GM19239 (cell line): Measurements from ENCODE around the gene RHBDL1.

ENCODE experiments used
- DNase-seq: peaks from one replicate; pipeline ENCODE4 v3.0.0; 2011; ENCODE audit warnings: low spot score; ENCODE audit not compliant: insufficient read length
- FAIRE-seq: peaks from 2 replicates; lab custom pipeline; 2011; peaks lifted over from hg19 to GRCh38; lab: Jason Lieb, UNC

The RHBDL1 gene

DNA sequence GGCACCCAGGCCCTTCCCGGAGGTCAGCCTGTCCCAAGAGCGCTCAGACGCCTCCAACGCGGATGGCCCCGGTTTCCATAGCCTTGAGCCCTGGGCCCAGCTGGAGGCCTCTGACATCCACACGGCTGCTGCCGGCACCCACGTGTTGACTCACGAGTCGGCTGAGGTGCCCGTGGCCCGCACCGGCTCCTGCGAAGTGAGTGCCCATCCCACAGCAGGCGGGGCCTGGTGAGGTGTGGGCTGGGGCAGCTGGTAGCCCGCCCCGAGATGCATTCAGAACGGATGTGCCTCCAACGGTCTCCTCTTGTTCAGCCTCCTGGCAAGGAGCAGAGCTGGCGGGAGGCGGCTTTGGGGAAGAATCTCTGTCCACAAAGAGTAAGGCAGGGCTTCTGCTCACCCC is 23.6 kb upstream of the RHBDL1 start:
- no peak for FAIRE-seq
- DNase-seq: no peak

- DNase-seq: no peak
- no peak for FAIRE-seq
These were observed 22.8 kb upstream of the RHBDL1 start for GRCh38 chr16:652454-653305.

- DNase-seq (no peak), FAIRE-seq (no peak)
These were observed 21.4 kb upstream of the RHBDL1 start for GRCh38 chr16:654034-654433.

- FAIRE-seq (no peak), DNase-seq (no peak)
These were observed 18.0 kb upstream of the RHBDL1 start for GRCh38 chr16:657487-657886.

DNA sequence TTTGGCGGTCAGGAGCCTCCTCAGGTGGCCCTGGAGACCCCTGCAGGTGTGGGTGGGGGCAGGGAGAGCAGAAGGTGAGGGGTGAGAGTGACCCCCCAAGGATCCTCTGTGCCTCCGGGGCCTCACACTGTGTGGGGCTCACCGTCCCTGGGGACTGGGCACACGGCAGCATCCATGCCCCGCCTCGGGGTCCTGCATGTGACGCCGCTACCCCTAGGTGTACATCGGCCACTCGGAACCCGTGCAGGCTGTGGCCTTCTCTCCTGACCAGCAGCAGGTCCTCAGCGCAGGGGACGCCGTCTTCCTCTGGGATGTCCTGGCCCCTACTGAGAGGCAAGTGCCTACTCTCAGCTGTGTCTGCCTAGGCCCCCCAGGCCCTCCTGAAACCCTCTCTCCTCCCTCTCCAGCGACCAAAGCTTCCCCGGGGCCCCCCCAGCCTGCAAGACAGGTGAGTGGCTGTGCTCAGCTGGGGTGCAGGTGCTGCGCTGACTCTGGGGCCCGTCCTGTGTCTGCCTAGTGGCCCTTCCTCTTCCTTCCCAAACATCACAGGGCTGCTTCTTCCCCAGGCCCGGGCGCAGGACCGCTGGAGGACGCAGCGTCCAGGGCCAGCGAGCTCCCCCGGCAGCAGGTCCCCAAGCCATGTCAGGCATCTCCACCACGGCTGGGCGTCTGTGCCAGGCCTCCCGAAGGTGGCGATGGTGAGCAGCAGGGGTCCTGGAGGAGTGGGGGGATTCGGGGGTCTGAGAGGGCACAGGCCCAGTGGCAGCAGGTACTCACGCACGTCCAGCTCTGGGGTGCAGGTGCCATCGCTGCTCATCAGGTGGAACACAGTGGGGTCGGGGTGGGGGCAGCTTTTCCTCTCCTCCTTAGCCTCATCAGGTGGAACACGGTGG is 16.5 kb upstream of the RHBDL1 start:
- DNase-seq: no peak
- FAIRE-seq: no peak

- DNase-seq (no peak), FAIRE-seq (no peak)
These were observed 15.9 kb upstream of the RHBDL1 start for GRCh38 chr16:659618-660017.

GRCh38 chr16:660132-660458 is 15.4 kb upstream of the RHBDL1 start:
- DNase-seq: no peak

DNA sequence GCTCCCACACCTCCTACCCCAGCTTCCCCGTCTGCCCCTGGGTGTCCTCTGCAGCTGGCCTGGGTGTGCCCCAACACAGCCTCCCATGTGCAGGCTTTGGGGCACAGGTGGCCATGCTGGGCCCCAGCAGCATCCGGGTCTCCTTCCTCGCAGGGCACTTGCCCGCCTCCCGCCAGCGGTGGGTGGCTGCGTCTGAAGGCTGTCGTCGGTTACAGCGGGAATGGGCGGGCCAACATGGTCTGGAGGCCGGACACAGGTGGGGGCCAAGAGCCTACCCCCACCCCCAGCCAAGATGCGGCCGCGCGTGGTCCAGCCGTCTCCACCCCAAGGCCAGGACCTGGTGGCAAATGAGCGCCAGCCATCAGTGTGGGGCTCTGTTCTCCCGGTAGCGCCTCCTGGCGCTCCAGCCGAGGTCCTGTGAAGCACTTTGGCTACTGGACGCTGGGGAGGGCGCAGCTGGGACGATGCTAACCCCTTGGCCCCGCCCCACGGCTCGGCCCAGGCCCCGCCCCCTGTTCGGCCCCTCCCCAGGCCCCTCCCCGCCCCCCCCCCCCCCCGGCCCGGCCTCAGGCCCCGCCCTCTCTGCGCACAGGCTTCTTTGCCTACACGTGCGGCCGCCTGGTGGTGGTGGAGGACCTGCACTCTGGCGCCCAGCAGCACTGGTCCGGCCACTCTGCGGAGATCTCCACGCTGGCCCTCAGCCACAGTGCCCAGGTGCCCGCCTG is 14.8 kb upstream of the RHBDL1 start:
- peak; percentile 98 for DNase-seq
- FAIRE-seq: peak; percentile 40

More at GRCh38 chr16:660132-660458, 15.4 kb upstream of the RHBDL1 start:
- no peak for FAIRE-seq

DNA sequence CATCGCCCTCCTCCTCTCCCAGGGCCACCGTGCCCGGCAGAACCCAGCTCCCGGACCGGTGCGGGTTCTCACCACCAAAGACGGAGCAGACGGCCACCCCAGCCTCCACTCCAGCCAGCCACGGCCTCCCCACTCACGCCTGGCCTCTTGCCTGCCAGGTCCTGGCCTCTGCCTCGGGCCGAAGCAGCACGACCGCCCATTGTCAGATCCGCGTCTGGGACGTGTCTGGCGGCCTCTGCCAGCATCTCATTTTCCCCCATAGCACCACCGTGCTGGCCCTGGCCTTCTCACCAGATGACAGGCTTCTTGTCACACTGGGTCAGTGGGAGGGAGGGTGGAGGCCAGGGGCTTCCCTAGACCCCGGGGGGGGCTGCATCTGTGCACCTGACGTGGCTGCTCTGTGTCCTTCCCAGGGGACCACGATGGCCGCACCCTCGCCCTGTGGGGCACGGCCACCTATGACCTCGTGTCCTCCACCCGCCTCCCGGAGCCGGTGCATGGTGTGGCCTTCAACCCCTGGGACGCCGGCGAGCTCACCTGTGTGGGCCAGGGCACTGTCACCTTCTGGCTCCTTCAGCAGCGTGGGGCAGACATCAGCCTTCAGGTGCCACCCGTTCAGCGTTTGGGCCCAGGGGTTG is 14.2 kb upstream of the RHBDL1 start:
- no peak for DNase-seq
- no peak for FAIRE-seq

DNA sequence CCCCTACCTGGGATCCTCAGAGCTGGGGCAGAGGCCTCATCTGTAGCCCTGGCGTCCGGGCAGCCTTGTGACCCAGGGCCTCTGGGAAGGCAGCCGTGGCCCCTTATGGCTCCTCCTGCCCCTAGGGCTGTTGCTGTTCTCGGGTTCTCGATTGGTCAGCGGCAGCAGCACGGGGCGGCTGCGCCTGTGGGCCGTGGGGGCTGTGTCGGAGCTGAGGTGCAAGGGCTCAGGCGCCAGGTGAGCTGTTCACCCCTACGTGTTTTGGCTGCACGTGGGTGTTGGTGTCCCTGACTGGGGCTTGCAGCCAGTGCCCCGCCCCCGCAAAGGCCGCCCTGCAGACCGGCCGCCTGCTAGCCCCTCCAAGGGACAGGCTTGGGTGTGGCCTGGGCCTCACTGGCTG is 13.4 kb upstream of the RHBDL1 start:
- no peak for DNase-seq
- no peak for FAIRE-seq

GRCh38 chr16:662597-662996 is 12.9 kb upstream of the RHBDL1 start:
- no peak for DNase-seq

DNA sequence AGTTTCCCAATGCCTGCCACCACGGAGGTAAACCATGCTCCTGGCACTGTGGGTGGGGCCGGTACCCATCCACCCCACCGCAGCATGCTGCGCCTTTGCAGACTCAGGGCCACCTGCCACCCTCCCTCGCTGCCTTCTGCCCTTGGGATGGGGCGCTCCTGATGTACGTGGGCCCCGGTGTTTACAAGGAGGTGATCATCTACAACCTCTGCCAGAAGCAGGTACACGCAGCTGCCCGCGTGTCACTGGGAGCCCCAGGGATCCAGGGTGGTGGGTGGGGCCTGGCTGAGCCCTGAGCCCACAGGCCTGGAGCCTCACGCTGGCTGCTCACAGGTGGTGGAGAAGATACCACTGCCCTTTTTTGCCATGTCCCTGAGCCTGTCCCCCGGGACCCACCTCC is 8.9 kb upstream of the RHBDL1 start:
- FAIRE-seq (no peak), DNase-seq (no peak)

More at GRCh38 chr16:662597-662996, 12.9 kb upstream of the RHBDL1 start:
- no peak for FAIRE-seq

DNA sequence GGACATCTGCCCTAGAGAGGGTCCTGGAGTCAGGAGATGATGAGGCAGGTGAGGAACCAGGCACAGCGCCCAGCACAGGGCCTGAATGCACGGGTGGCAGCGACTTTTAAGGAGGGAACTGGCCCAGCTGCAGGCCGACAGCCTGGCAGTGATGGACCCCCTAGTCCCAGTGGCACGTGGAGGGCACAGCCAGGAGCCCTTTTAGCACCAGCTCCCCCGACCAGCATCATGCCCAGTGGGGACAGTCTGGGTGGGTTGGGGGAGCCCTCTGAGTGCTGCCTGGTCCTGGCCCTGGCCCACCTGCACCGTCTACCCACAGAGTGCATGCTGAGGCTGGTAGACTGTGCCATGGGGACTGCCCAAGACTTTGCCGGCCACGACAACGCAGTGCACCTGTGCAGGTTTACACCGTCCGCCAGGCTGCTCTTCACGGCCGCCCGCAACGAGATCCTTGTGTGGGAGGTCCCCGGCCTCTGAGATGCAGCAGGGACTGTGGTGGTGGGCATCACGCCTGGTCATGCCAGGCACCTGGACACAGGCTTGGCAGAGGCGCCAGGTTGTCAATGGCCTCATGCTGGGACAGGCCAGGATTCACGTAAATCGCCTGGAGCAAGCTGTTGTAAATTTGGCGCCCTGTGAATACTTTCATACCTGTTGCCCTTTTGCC is 8.2 kb upstream of the RHBDL1 start:
- DNase-seq: no peak

DNA sequence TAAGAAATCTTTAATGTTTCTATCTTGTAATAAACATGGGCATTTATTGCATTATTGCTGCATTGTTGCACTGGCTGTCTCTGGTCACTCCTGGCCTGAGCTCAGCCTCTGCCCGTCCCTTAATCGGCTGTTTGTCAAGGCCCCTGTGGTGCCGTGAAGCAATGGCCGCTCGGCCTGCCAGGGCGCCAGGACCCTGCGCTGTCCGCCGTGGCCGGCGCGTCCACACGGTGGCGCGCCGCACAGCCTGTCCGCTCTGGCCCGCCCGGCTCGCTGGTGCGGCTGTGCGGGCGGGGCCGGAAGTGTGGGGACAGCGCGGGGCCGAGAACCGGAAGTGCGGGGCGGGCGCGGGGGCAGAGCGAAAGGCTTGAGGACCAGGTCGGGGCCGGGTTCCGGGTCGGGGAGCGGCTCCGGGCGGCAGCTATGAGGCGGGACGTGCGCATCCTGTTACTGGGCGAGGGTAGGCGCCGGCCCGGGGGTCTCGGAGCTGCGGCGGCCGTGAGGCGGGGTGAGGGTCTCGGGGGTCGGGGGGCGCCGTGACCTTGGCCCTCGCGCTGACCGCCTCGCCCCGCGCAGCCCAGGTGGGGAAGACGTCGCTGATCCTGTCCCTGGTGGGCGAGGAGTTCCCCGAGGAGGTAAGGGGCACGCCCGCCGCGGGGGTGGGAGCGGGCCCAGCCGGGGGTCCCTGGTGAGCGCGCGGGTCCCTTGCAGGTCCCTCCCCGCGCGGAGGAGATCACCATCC is 7.5 kb upstream of the RHBDL1 start, which contains the start of gene RHOT2:
Gene RHOT2, plus strand, starts transcription at position 353 of the 739 bp plus-strand sequence. Its CDS starts 68 bp downstream, at position 421.
- FAIRE-seq (peak; percentile 86), DNase-seq (peak; percentile 99)

More for the DNA sequence above, 8.2 kb upstream of the RHBDL1 start:
- FAIRE-seq: no peak

DNA sequence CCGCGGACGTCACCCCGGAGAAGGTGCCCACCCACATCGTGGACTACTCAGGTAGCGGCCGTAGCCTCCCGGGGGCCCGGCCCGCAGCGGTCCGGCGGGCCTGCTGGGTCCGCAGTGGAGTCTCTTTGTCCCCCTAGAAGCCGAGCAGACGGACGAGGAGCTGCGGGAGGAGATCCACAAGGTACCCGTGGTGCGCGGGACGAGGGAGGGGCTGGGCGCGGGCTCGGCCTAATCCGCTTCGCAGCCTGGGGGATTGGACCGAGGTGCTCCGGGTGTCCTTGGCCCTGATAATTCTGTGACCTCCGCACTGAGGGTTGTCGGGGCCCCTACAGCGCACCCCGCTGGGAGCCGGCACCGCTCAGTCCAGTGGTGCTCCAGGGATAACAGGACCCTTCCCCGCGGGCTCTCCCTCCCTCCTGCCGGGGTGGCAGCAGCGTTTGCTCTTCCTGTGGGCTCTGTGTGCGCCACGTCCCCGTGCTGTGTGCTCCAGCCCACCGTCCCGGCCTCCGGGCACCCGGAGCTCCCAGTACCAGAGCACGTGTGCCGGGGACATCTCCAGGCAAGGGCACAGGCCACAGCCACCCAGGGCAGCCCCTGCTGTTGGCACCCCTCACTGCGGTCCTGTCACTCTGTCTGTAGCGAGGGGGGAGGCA is 6.8 kb upstream of the RHBDL1 start:
- DNase-seq (no peak), FAIRE-seq (no peak)

DNA sequence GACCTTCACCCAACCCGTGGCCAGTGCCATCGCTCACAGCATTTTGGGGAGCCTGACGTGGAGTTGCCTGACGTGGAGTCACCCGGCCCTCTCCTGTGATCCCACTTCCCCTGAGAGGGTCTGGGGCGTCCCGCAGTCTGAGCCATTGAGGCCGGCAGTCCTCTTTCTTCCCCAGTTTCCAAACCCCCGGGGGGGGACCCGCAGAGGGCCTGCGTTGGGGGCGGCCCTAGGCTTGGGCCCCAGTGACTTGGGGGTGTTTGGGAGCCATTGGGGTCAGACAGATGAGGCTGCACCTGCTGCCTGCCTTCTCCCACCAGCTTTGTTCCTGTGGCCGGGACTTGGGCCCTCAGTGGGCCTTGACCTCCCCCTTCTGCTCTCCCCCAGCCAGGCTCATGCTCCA is 5.8 kb upstream of the RHBDL1 start:
- FAIRE-seq: no peak

DNA sequence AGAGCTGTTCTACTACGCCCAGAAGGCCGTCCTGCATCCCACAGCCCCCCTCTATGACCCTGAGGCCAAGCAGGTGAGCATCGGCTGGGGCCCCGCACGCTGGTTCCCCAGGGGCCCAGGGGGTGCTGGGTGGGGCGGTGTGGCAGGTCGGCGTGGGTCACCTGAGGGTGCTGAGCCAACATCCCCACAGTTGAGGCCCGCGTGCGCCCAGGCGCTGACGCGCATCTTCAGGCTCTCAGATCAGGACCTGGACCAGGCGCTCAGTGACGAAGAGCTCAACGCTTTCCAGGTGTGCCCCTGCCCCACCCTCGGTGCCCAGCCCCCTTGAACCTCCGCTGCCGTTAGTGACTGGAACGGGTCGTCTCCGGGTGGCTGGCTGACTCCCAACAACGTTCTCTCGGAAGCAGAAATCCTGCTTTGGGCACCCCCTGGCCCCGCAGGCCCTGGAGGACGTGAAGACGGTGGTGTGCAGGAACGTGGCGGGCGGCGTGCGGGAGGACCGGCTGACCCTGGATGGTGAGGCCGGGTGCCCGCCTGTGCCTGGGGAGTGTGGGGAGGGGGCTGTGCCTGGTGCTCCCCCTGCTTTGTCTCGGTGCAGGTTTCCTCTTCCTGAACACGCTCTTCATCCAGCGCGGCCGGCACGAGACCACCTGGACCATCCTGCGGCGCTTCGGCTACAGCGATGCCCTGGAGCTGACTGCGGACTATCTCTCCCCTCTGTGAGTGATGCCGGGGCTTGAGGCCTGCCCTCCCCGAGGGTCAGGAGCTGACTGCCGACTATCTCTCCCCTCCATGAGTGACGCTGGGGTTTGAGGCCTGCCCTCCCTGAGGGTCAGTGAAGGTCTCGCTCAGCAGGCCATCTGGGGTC is 4.8 kb upstream of the RHBDL1 start:
- FAIRE-seq (no peak), DNase-seq (no peak)

More for the DNA sequence above, 5.8 kb upstream of the RHBDL1 start:
- no peak for DNase-seq
